ENCODE results near the gene MON1A. TPM values are rescaled to one million over a fixed set of nuclear protein-coding genes. Genes with fewer than 3 reads are reported as not detected.

Gene MON1A
- total and polyA plus RNA-seq, 2 of the 8 experiments (the other 6 are each of a cell fraction or from before 2014, with no cell fraction given), result 10.3 to 14.1 TPM

DNA sequence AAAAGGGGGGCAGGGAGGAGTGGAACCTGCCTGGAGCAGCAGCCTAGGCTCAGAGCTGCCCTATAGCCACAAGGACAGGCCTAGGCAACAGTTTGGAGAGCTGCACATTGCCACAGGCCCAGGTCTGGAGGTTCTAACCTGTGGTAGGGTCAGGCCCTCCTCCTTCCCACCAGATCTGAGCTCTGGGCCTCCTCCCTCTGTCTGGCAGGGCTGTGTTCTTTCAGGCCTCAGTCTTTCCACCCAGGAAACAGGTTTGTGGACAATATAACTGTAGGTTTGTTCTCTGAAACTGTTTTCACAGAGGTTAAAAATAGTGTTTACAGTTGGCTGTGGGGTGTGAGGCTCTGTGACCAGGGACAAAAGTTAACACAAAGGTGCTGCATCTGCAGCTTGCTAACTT lies 50.9 kb downstream of the MON1A start (continued):
- TF ChIP-seq TAF1 (IDR thresholded peaks at IDR 0.05; ENCODE audit: low read depth, low read length) (no peak), JUND (IDR thresholded peaks at IDR 0.05; ENCODE audit: low read length) (no peak), POLR2AphosphoS5 (IDR thresholded peaks at IDR 0.05; ENCODE audit: low read depth, low read length) (no peak)
